Mesenteric fat pad (tissue), 1 donor: Measurements from ENCODE around the gene AREL1. TPM values are rescaled to one million over a fixed set of nuclear protein-coding genes. Genes with fewer than 3 reads are reported as not detected.

Experiments
- DNase-seq: peaks from one replicate; pipeline ENCODE4 v3.0.0-alpha.2; 2020; ENCODE audit warnings: low spot score
- total RNA-seq: library from RNA; stranded (reverse); fragmentation: NEBNext Ultra II Directional; extraction: Animal tissue kit (Norgen Biotek cat#: 25700); gene quantifications from one replicate; pipeline ENCODE4 v1.2.1, GENCODE V29; 2021
- donor health status: DM: yes; HTN: yes; CAD: no.

Gene AREL1
- total RNA-seq, 1 donor from 2014 or later = 31.9 TPM

- DNase-seq = no peak
These were observed 73.9 kb downstream of the AREL1 start for GRCh38 chr14:74638966-74639365.

GRCh38 chr14:74638066-74638465, 74.8 kb downstream of the AREL1 start:
- no peak for DNase-seq

- no peak for DNase-seq
These were observed 75.7 kb downstream of the AREL1 start for GRCh38 chr14:74637178-74637550.

GRCh38 chr14:74636424-74637177, 76.3 kb downstream of the AREL1 start:
- DNase-seq = no peak

GRCh38 chr14:74635847-74636246, 77.0 kb downstream of the AREL1 start:
- DNase-seq = no peak

- DNase-seq = no peak
These were observed 77.9 kb downstream of the AREL1 start for GRCh38 chr14:74634964-74635363.

- DNase-seq = no peak
These were observed 78.4 kb downstream of the AREL1 start for GRCh38 chr14:74634481-74634880.

- DNase-seq = no peak
These were observed 81.8 kb downstream of the AREL1 start for GRCh38 chr14:74630881-74631690.

- DNase-seq = no peak
These were observed 84.5 kb downstream of the AREL1 start for GRCh38 chr14:74628418-74628817.

GRCh38 chr14:74627076-74627475, 85.8 kb downstream of the AREL1 start:
- no peak for DNase-seq

GRCh38 chr14:74622257-74622656, 90.6 kb downstream of the AREL1 start:
- DNase-seq = no peak

GRCh38 chr14:74621556-74621955, 91.3 kb downstream of the AREL1 start:
- DNase-seq = no peak

- DNase-seq = no peak
These were observed 92.0 kb downstream of the AREL1 start for GRCh38 chr14:74620923-74621322.

- DNase-seq = no peak
These were observed 92.4 kb downstream of the AREL1 start for GRCh38 chr14:74620497-74620921.

GRCh38 chr14:74619672-74620131, 93.2 kb downstream of the AREL1 start:
- DNase-seq = no peak

- no peak for DNase-seq
These were observed 94.6 kb downstream of the AREL1 start for GRCh38 chr14:74618078-74618952.

- DNase-seq = no peak
These were observed 95.7 kb downstream of the AREL1 start for GRCh38 chr14:74616996-74617700.

- DNase-seq = no peak
These were observed 96.4 kb downstream of the AREL1 start for GRCh38 chr14:74616507-74616906.

- no peak for DNase-seq
These were observed 97.1 kb downstream of the AREL1 start for GRCh38 chr14:74615735-74616134.

- no peak for DNase-seq
These were observed 98.1 kb downstream of the AREL1 start for GRCh38 chr14:74614508-74615495.
